Fibroblast of pulmonary artery (primary cell): ENCODE results near the gene MYH13.

Experiments used
- DNase-seq: peaks from one replicate; pipeline ENCODE4 v3.0.0-alpha.2; 2010; ENCODE audit warnings: low read depth
- H3K4me3 ChIP-seq: replicated peaks from 2 replicates; pipeline ENCODE4 v1.5.1; 2011; ENCODE audit warnings: low read depth, mild to moderate bottlenecking, control low read depth, low read length, moderate library complexity
- CTCF ChIP-seq: IDR thresholded peaks from 2 replicates; pipeline ENCODE4 v1.5.1; 2011; ENCODE audit warnings: mild to moderate bottlenecking, control low read depth, low read length, inconsistent platforms; ENCODE audit errors: missing control alignments

Gene MYH13

GRCh38 chr17:10336393-10336792 lies 36.4 kb downstream of the MYH13 start:
- no peak for DNase-seq
- no peak for TF ChIP-seq CTCF
- no peak overlapping the region for H3K4me3 ChIP-seq

- no peak for TF ChIP-seq CTCF
- DNase-seq, result no peak
- H3K4me3 ChIP-seq, result no peak overlapping the region
Measured at GRCh38 chr17:10332515-10332914, 40.3 kb downstream of the MYH13 start.

GRCh38 chr17:10328971-10329923 lies 43.6 kb downstream of the MYH13 start:
- DNase-seq, result no peak
- H3K4me3 ChIP-seq, result no peak overlapping the region

DNA sequence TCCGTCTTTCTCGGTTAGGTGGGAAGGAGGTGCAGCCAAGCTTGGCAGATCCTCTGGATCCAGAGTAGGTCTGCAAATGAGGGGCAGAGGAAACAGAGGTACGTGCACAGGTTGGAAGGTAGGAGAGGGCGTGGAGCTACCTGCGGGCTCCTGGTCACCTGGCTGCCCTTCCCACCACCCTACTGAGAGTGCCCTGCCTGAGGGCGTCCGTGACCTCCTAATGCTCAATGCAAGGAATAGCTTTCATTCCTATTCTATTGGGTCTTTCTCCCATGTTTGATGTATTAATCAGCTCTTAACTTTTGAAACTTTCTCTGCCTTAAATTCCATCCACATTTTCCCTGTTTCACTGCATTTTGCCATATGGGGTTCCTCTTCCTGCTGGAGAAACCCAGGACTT lies 44.6 kb downstream of the MYH13 start:
- no peak overlapping the region for H3K4me3 ChIP-seq
- DNase-seq, result no peak
- no peak for TF ChIP-seq CTCF

More at GRCh38 chr17:10328971-10329923, 43.6 kb downstream of the MYH13 start:
- TF ChIP-seq CTCF, result no peak

DNA sequence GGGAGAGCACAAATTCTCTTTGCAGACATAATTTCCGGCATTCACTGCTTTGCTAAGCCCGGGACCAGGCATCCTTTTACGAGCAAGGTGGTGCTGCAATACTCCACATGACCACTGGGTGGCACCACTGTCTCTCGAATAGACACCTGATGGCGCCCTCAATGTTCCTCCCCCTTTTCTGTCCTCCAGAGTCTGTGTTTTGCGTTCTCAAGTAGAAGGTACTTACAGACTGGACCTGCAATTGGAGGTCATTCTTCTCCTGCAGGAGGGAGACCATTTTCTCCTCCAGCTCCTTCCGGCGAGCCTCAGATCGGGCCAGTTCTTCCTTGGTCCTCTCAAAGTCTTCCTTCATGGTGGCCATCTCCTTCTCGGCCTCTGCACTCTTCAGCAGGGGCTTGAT lies 45.2 kb downstream of the MYH13 start:
- TF ChIP-seq CTCF, result peak; percentile 94
- peak; percentile 89 for DNase-seq
- H3K4me3 ChIP-seq, result no peak overlapping the region

- TF ChIP-seq CTCF, result no peak
- H3K4me3 ChIP-seq, result no peak overlapping the region
- DNase-seq, result peak; percentile 29
Measured at GRCh38 chr17:10325031-10325695, 47.6 kb downstream of the MYH13 start.
